Measurements from ENCODE around the gene EMX1. TPM values are rescaled to one million over a fixed set of nuclear protein-coding genes. Genes with fewer than 3 reads are reported as not detected.

Gene EMX1
- polyA plus RNA-seq, 1 experiment = not detected

- no peak overlapping the region for H3K4me3 ChIP-seq (ENCODE audit: low read depth, low read length)
- H3K27me3 ChIP-seq (ENCODE audit: control insufficient read depth, insufficient read depth, low read length) = no peaks in the 10 kb centered on the region
- no peak for DNase-seq (ENCODE audit: low read depth, low spot score)
- CTCF ChIA-PET = interaction anchor here (1.7 kb wide), 1 partner anchor 9 kb away, joined by 3 read pairs; no protein-coding TSS in a partner anchor
- H3K27ac ChIP-seq (ENCODE audit: low read depth, low read length) = no peak overlapping the region
- H3K9me3 ChIP-seq (ENCODE audit: control insufficient read depth, insufficient read depth, low read length) = no peaks in the 10 kb centered on the region
- TF ChIP-seq CTCF (IDR thresholded peaks at IDR 0.05; ENCODE audit: low read depth, low read length) = no peak
- POLR2A ChIA-PET = no interaction called here
Observed at GRCh38 chr2:72982781-72983499, 65.6 kb downstream of the EMX1 start.

- no peaks in the 10 kb centered on the region for H3K27me3 ChIP-seq (ENCODE audit: control insufficient read depth, insufficient read depth, low read length)
- no peak overlapping the region for H3K4me3 ChIP-seq (ENCODE audit: low read depth, low read length)
- H3K9me3 ChIP-seq (ENCODE audit: control insufficient read depth, insufficient read depth, low read length) = no peaks in the 10 kb centered on the region
- no peak for TF ChIP-seq CTCF (IDR thresholded peaks at IDR 0.05; ENCODE audit: low read depth, low read length)
- no peak for DNase-seq (ENCODE audit: low read depth, low spot score)
- H3K27ac ChIP-seq (ENCODE audit: low read depth, low read length) = no peak overlapping the region
- ChIA-PET POLR2A (interaction anchor here (0.6 kb wide), 1 partner anchor 147 kb away, joined by 6 read pairs; no protein-coding TSS in a partner anchor), CTCF (interaction anchor here (0.5 to 1.5 kb wide), 3 partner anchors 77 to 193 kb away, joined by 4 to 10 read pairs (median 4); no protein-coding TSS in a partner anchor)
Observed at GRCh38 chr2:72983500-72984161, 66.3 kb downstream of the EMX1 start.

DNA sequence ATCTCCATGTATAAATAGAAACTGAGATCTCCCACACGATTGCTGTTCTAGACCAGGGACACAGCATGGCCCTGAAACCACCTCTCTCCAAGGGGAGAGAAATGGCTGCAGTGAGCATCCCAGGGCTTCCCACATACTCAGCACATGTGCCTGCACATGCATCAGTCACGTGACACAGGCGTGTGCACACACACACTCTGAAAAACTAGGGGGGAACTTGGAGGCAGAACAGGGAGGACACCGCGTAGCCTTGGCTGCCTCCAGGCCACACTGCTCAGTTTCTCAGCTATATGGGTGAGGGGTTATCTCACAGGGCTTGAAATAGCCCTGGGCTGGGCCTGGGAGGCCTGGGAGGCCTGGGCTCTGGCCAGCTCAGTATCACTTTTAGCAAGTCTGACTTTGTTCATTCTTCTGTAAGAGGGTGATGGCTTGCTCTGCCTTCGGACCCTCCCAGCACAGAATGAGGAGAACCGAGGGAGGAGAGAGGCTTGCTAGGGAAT lies 66.9 kb downstream of the EMX1 start:
- ChIA-PET CTCF (interaction anchor here (0.8 to 1.5 kb wide), 2 partner anchors 90 to 193 kb away, joined by 4 read pairs; no protein-coding TSS in a partner anchor), POLR2A (interaction anchor here (0.6 kb wide), 1 partner anchor 148 kb away, joined by 6 read pairs; no protein-coding TSS in a partner anchor)
- Histone ChIP-seq H3K9me3 (ENCODE audit: control insufficient read depth, insufficient read depth, low read length) (no peaks in the 10 kb centered on the region), H3K27ac (ENCODE audit: low read depth, low read length) (no peak overlapping the region), H3K4me3 (ENCODE audit: low read depth, low read length) (no peak overlapping the region), H3K27me3 (ENCODE audit: control insufficient read depth, insufficient read depth, low read length) (no peaks in the 10 kb centered on the region)
- no peak for TF ChIP-seq CTCF (IDR thresholded peaks at IDR 0.05; ENCODE audit: low read depth, low read length)
- DNase-seq (ENCODE audit: low read depth, low spot score) = no peak

Other genes with a start within 250 kb of the EMX1 start
- gene EXOC6B, start 91.5 kb upstream of the EMX1 start, polyA plus RNA-seq (2011; rRNA removed) = 25.6 and 28.7 TPM in 2 replicates
- 17.5 TPM in 2 replicates for gene SPR, start 30.1 kb upstream of the EMX1 start, polyA plus RNA-seq (2011; rRNA removed)
- 11.8 and 13.7 TPM in 2 replicates for gene SFXN5, start 154.2 kb downstream of the EMX1 start, polyA plus RNA-seq (2011; rRNA removed)
- 29.6 and 37.5 TPM in 2 replicates for gene RAB11FIP5, start 195.4 kb downstream of the EMX1 start, polyA plus RNA-seq (2011; rRNA removed)